Measurements from ENCODE around the gene C15orf62.

Gene C15orf62

GRCh38 chr15:40763801-40764628 lies 5.8 kb upstream of the C15orf62 start, which contains the start of gene GCHFR:
Gene GCHFR (plus strand): TSS chr15:40764068. CDS start chr15:40764181, 113 bp downstream.
- peak; percentile 37 for TF ChIP-seq CTCF (IDR thresholded peaks at IDR 0.05; ENCODE audit: control extremely low read depth, extremely low read depth, low read depth, missing control alignments)
- DNase-seq (ENCODE audit: extremely low spot score), result peak; percentile 89
- CTCF ChIA-PET, result interaction anchor here (0.9 to 4.2 kb wide), 15 partner anchors 10 to 174 kb away, joined by 3 to 22 read pairs (median 4); no protein-coding TSS in a partner anchor
- POLR2A ChIA-PET, result interaction anchor here (0.6 to 1.0 kb wide), 2 partner anchors 655 to 1469 kb away, joined by 4 read pairs; partner anchors contain the start of gene BMF

GRCh38 chr15:40764629-40765103 lies 5.1 kb upstream of the C15orf62 start:
- no peak for DNase-seq (ENCODE audit: extremely low spot score)
- CTCF ChIA-PET, result interaction anchor here (1.2 to 4.2 kb wide), 9 partner anchors 18 to 138 kb away, joined by 3 to 22 read pairs (median 5); no protein-coding TSS in a partner anchor
- POLR2A ChIA-PET, result interaction anchor here (0.6 kb wide), 1 partner anchor 1470 kb away, joined by 4 read pairs; no protein-coding TSS in a partner anchor
- no peak for TF ChIP-seq CTCF (IDR thresholded peaks at IDR 0.05; ENCODE audit: control extremely low read depth, extremely low read depth, low read depth, missing control alignments)

- ChIA-PET CTCF (interaction anchor here (0.9 to 5.7 kb wide), 9 partner anchors 13 to 257 kb away, joined by 3 to 45 read pairs (median 4); no protein-coding TSS in a partner anchor), POLR2A (no interaction called here)
- DNase-seq (ENCODE audit: extremely low spot score), result no peak
- no peak for TF ChIP-seq CTCF (IDR thresholded peaks at IDR 0.05; ENCODE audit: control extremely low read depth, extremely low read depth, low read depth, missing control alignments)
Measured at GRCh38 chr15:40766194-40766815, 3.5 kb upstream of the C15orf62 start.

- no peak for DNase-seq (ENCODE audit: extremely low spot score)
- ChIA-PET CTCF (interaction anchor here (0.9 to 5.7 kb wide), 11 partner anchors 8 to 493 kb away, joined by 3 to 45 read pairs (median 3); partner anchors contain the start of gene VPS18), POLR2A (no interaction called here)
Measured at GRCh38 chr15:40766906-40767837, 2.6 kb upstream of the C15orf62 start.

GRCh38 chr15:40767838-40768500 lies 1.8 kb upstream of the C15orf62 start:
- CTCF ChIA-PET, result interaction anchor here (0.9 to 5.7 kb wide), 9 partner anchors 9 to 494 kb away, joined by 3 to 45 read pairs (median 3); partner anchors contain the start of gene VPS18

More at GRCh38 chr15:40766906-40767837, 2.6 kb upstream of the C15orf62 start:
- no peak for TF ChIP-seq CTCF (IDR thresholded peaks at IDR 0.05; ENCODE audit: control extremely low read depth, extremely low read depth, low read depth, missing control alignments)

More at GRCh38 chr15:40767838-40768500, 1.8 kb upstream of the C15orf62 start:
- TF ChIP-seq CTCF (IDR thresholded peaks at IDR 0.05; ENCODE audit: control extremely low read depth, extremely low read depth, low read depth, missing control alignments), result no peak
- POLR2A ChIA-PET, result no interaction called here
- DNase-seq (ENCODE audit: extremely low spot score), result no peak
